Ovary (tissue), 3 donors: Measurements from ENCODE around the gene FHAD1.

ENCODE experiments used
- CTCF ChIP-seq, 3 donors: fragments of 450-650 bp in 2 of 3; fragments of 200-600 bp in 1 of 3; IDR thresholded peaks; one replicate each; pipeline versions ENCODE4 v1.5.1 to v1.8.0; 2016 to 2022; ENCODE audit warnings: antibody characterized with exemption in 3 of 3, mild to moderate bottlenecking in 1 of 3
- POLR2A ChIP-seq: fragments of 450-650 bp; IDR thresholded peaks from one replicate; pipeline ENCODE4 v1.6.1; 2017; ENCODE audit warnings: antibody characterized with exemption, mild to moderate bottlenecking, moderate library complexity
- donor health status: DM: no; HTN: no; CAD: no.

- no peak for TF ChIP-seq CTCF (IDR thresholded peaks at IDR 0.05)
- TF ChIP-seq POLR2A: no peak
Measured at GRCh38 chr1:15408890-15409387, 161.9 kb downstream of the FHAD1 start.
